ENCODE results near the gene ARHGAP29.

Gene ARHGAP29, protein sequence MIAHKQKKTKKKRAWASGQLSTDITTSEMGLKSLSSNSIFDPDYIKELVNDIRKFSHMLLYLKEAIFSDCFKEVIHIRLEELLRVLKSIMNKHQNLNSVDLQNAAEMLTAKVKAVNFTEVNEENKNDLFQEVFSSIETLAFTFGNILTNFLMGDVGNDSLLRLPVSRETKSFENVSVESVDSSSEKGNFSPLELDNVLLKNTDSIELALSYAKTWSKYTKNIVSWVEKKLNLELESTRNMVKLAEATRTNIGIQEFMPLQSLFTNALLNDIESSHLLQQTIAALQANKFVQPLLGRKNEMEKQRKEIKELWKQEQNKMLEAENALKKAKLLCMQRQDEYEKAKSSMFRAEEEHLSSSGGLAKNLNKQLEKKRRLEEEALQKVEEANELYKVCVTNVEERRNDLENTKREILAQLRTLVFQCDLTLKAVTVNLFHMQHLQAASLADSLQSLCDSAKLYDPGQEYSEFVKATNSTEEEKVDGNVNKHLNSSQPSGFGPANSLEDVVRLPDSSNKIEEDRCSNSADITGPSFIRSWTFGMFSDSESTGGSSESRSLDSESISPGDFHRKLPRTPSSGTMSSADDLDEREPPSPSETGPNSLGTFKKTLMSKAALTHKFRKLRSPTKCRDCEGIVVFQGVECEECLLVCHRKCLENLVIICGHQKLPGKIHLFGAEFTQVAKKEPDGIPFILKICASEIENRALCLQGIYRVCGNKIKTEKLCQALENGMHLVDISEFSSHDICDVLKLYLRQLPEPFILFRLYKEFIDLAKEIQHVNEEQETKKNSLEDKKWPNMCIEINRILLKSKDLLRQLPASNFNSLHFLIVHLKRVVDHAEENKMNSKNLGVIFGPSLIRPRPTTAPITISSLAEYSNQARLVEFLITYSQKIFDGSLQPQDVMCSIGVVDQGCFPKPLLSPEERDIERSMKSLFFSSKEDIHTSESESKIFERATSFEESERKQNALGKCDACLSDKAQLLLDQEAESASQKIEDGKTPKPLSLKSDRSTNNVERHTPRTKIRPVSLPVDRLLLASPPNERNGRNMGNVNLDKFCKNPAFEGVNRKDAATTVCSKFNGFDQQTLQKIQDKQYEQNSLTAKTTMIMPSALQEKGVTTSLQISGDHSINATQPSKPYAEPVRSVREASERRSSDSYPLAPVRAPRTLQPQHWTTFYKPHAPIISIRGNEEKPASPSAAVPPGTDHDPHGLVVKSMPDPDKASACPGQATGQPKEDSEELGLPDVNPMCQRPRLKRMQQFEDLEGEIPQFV

DNA sequence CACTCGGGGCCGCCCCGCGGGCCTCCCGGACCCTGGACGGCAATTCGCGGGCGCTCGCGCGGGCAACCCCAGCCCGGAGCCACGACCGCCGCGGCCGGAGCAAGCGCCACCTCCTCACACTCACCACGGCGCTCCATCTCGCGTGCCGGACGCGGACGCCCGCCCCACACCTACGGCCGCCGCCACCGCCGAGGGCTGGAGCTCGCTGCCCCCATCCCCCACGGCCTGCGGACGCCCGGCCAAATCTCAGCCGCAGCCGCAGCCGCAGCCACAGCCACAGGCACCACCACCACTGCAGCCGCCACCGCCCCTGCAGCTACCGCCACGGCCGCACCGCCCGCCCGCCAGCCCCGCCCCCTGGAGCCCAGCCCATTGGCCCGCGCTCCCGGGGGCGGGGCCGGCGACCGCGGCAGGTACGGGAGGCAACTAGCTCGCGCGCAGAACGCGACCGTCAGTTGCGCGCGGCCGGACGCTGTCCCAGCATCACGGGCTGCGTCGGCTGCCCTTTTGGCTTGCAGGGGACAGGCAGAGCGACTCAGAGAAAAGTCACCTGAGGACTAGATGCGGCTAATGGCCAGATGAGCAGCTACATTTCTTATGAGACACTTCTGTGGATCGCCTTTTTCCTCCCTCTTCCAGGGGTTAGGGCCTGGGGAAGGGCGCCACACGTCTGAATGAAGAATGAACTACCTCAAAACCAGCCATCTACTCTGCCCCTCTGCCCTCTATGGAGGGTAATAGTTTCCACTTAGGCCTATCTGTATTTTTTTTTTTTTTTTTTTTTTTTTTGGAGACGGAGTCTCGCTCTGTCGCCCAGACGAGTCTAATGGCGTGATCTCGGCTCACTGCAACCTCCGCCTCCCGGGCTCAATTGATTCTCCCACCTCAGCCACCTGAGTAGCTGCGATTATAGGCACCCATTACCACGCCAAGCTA lies at the start of gene ARHGAP29:
Gene ARHGAP29, minus strand, starts transcription at position 294 of the 936 bp plus-strand sequence. CDS start 5,973 bp downstream, outside the sequence.
- DNase-seq, result no peak

DNA sequence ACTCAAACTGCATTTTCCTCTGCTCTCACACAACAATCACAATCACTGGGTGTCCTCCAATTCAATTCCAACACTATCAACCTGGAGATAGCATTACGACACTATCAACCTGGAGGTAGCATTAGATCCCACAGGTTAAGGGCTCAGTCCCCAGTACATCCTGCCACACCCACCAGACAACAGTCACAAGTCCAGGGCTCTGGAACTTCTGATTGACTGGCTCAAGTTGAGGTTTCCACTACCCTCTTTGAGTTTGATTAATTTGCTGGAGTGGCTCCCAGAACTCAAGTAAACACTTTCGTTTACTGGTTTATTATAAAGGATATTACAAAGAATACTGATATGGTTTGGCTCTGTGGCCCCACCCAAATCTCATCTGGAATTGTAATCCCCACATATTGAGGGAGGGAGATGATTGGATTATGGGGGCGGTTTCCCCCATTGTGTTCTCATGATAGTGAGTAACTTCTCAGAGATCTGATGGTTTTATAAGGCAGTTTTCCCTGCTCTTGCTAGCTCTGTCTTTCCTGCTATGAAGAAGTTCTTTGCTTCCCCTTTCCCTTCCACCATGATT lies 49.6 kb upstream of the ARHGAP29 start:
- DNase-seq, result no peak

DNA sequence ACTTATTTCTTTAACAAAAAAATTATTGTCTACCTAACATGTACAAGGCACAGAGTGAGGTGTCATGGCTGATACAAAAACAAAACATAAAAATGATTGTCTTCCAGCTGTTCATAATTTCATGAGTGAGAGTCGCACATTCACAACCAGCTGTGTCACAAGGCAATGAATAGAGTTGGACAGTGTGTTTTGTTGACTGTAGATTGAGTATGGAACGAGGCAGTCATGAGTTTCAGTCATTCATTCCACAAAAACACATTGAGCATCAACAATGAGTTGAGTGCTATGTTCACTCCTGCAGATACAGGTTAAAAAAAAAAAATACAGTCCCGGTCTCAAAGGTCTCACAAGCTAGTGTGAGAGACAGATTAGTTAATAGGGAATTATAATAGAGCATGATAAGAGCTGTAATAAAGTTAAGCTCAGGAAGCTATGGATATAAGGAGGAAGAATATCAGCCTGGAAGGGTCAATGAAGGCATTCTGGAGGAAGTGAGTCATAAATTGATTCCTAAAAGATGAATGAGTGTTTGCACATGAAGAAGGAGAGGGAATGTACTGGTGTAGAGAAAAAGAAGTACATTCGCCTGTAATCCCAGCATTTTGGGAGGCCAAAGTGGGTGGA lies 47.8 kb upstream of the ARHGAP29 start:
- no peak for DNase-seq

DNA sequence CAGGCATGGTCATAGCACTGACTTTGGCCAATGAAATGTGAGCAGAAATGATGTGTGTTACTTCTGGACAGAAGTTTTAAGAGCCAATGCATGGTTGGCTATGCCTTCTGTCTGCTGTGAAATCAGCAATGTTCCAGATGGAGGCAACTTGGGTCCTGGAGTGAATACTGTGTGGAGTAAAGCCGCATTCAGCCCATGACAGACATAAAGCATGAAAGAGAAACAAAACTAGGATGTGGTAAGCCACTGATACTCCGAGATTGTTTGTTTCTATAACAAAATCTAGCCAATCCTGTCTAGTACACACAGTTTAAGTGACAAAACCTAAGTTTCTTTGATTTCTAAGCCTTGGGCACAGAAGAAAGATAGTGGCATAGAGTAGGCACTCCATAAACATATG lies 47.1 kb upstream of the ARHGAP29 start:
- DNase-seq, result no peak

DNA sequence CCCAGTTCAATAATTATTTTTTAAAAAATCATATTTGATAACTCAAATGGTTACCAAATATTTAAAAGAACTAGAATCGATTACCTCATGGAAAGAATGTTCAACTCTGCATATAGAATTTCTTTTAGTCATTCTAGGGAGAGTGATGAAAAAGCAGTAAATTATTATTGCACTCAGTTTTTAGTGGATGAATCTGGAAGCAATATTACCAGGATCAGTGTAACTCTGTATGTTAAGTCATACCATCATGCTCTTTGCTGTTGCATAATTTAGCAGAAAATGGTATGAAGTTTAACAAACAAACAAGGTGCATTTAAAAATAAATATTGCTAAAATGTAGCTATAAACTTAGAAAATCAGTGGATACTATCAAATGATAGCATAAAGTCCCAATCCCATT lies 46.1 kb upstream of the ARHGAP29 start:
- no peak for DNase-seq

DNA sequence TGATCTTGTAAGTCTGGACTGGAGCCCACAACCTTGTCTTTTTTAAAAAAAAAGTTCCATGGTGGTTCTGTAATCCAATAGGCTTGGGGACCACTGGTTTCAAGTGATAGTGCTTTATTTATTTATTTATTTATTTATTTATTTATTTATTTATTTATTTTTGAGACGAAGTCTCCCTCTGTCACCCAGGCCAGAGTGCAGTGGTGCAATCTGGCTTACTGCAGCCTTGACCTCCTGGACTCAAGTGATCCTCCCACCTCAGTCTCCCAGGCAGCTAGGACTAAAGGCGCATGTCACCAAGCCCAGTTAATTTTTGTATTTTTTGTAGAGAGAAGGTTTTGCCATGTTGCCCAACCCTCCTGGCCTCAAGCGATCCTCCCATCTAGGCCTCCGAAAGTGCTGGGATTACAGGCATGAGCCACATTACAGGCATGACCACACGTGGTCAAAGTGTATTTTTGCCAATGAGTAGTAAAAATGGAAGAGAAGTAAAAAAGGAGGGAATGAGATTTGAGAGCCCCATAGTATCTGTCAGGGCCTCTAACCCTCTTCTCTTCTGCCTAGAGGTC lies 44.8 kb upstream of the ARHGAP29 start:
- no peak for DNase-seq

DNA sequence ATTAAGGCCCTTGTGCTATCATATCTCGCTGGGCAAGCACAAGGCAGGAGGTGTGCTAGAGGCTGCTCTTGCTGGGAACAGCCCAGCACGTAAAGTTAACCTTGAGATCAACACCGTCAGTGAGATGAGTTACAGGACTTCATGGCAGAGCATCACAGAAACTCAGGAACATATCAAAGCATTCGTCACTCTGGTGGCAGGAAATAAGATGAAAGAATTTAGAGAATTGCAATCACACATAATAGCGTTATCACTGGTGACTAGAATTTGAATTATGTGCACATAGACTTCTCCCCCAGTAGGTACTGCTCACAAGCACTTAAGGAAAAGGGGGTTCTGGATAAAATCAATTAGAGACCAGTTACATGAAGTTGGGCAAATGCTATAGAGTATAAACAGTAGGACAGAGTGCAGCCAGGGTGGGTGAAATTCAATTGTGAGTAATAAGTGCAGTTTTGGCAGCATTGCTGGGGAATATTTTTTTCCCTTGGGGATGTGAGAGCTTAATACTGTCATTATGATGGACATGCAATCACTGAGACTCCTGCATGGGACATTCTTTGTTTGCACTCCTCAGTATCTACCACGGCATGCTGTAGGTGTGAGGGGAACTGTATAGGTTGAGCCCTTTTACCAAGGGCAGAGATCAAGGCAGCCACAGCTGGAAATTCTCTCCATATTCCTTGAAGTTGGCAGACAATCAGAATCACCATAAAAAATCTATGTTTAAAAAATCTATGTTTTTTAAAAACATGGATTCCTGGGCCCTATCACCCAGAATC lies 44.2 kb upstream of the ARHGAP29 start:
- DNase-seq, result no peak

DNA sequence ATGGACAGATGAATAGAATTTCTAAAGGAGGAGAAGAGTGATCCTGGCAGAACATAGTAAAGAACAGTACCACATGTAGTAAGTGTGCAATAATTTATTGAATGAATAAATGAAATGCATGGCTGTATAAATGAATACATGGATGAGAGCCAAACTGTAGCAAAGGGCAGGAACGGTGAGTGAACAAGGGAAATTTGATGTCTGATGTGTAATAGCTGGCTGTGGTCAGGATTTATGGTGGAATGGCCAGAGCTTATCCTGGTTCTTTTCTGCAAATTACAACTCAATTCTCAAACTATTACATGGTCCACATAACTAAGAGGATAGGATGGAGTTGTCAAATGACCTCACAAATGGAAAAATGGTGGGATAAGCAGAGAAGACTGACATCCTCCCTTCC lies 43.2 kb upstream of the ARHGAP29 start:
- DNase-seq, result no peak

DNA sequence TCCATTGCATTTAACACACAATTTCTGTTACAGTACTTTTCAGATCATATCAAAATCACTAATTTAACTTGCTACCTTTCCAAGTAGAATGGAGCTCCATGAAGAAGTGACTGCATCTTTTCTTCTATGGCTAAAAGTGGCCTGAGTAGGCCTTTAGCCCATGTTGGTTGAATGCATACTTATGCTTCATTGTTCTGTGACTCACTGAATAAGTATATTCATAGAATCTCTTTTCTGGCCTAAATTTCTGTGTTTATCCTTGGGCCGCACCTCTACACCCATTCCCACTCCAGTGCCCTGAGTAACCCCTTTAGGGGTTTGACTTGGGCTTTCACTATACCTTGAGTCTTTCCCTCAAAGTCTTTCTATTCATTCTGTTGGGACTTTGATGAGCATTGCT lies 42.1 kb upstream of the ARHGAP29 start:
- DNase-seq, result no peak

DNA sequence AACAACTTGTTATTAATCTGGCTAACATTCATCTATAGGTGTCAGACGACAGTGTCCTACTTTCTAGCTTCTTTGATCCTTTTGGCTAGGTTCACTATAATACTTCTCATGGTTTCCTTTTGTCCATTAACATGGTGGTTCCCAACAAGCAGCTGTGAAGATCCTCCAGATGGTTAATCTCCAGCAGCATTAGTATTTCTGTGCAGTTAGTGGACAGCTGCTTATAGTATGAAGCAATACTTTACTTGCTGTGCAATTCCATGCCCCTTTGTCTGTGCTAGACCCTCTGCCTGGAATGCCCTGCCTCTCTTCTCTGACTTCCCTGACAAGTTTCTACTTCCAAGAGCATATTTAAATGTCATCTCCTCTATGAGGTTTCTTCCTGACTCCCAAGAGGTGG lies 41.7 kb upstream of the ARHGAP29 start:
- no peak for DNase-seq

DNA sequence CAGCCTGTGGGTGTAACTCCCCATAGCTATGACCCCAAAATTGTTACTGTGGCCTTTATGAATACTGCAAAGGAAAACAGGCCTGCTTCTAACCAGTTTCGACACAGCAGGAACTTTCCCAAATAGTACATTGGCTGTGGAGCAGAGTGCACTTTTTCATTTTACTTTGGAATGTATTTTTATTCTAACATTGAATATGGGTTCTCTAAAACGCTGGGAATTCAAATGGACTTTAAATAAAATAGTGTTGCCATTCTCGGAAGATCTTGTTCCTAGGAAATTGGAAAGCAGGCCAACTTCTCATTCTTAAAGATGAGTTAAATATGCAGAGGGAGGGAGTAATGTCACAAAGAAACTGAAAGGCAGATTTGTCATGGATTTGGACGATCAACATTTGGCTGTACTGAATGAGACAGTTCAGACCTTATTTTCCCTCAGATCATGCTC lies 39.6 kb upstream of the ARHGAP29 start:
- DNase-seq, result no peak

DNA sequence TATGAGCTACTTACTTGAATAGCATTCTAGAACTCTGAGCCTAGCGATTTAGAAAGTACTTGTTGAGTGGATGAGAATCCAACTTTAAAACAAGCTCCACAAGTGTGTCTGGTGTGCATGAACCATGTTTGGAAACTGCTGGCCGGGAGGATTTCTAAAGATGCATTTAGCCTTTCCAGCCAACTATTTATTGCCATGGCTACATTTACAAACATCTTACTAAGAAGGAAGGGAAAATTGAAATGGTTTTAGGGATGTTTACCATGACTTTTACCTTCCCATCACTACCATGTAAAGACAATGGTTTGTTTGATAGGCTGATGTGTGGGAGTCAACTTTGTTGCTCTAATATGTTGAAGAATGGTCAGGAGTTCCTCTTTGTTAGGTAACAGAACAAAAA lies 37.7 kb upstream of the ARHGAP29 start:
- DNase-seq, result no peak

DNA sequence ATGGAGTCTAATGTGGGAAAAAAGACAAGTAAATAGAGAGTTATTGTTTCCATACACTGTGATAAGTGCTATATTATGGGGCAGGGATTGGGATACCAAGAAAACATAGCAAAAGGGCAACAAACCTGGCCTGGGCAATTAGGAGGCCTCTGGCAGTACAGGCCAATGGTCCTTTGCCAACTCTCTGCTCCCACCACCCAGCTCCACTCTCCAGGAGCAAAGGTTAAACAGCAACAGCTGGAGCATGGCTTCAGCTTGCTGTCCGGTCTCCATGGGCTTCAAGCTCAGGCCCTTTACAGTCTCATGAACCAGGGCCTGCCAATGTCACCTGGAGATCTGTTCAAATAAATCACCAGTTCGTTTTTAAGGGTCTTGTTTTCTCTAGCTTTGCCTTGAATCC lies 37.2 kb upstream of the ARHGAP29 start:
- DNase-seq, result no peak

DNA sequence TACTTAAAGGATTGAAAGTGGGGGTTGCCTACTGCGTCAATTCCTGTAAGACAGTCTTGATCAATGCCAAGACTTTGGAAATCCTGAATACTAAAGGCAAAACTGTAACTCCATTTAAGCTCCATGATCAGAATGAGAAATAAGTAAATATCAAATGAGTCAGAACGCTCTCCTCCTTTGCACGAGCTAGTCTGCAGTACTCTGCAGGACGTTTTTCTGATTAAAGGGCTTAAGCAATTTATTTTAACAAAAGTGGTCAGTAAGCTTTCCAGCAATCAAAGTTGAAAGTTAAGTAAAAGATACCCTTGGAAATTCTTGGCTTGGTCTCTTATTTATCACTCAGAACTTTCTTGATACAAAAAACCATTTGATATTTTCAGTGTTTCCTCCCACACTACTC lies 35.7 kb upstream of the ARHGAP29 start:
- DNase-seq, result no peak

DNA sequence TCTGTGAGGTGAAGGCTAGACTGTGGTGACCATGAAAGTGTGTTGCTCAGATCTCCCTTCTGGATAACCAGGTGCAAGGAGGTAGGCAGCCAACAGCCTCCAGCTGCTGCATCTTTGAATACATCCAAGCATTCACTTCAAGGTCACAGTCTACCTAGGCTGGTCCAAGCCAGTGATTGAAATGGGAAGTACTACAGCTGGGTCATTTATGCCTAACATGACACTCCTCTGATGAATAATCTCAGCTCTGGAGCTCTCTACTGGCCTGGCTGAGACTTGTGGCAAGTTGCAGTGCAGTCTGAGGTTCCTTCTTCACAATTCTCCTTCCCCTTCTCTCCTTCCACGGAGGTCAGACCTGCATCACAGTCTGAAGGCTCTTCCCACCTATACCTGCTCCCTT lies 35.0 kb upstream of the ARHGAP29 start:
- DNase-seq, result no peak

DNA sequence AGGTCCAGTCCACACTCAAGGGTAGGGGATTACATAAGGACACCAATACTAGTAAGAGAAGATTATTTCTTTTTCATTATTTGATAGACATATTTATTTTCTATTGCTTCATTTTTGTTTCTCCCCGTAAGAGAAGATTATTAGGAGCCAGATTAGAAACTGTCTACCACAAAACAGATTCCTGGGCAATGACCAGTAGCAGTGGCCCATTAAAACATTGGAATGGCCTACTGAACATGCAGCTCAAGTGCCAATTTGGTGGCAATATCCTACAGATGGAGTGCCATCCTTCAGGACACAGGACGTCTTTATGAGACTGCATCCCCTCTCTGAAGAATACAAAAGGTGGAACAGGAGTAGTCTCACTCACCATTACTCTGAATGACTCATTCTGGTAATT lies 34.0 kb upstream of the ARHGAP29 start:
- DNase-seq, result no peak

DNA sequence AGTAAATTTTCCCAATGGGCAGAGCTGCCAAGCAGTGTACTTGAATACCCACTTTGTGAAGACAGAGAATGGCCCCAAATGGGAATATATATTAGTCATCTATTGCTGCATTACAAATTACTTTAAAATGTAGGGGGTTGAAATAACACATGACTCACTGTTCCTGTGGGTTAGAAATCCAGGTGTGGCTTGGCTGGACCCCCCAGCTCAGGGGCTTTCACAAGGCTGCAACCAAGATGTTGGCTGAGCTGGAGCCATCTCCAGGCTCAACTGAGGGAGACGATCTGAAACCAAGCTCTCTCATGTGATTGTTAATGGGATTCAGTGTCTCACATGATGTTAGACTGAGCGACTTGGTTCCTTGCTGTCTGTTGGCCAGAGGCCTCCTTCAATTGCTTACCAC lies 33.4 kb upstream of the ARHGAP29 start:
- DNase-seq, result no peak

DNA sequence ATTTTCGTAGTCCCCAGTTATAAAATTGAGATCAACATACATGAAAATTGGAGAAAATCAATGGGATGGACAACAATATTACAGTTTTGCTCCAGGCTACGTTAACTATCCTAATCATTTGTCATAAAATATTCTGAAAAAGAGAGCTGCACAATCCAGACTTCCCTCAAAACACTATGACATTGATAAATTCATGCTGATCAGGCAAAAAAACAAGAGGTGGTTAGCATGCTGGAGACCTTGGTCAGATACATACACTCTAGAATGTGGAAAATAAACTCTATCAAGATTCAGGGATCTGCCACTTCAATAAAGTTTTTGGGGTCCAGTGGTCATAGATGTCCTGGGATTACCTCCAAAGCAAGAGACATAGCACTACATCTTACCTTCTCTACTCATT lies 32.5 kb upstream of the ARHGAP29 start:
- no peak for DNase-seq

DNA sequence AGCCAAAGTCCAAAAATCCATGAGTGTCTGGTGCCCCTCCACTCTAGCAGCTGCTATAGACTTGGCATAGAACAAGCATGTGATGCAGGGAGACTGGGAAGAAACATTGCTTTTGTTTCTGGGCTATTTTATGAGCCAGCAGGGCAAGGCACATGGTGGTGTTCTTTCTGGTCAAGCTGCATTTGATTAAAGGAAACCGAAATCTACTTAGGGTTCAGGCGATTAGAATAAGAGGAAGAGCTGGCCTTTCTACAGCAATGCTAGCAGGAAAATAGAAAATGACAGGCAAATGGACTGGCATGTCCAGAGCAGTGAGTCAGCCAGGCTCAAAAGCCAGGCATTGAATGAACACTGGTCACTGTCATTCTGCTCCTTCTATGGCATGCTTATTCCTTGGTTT lies 28.5 kb upstream of the ARHGAP29 start:
- DNase-seq, result no peak

DNA sequence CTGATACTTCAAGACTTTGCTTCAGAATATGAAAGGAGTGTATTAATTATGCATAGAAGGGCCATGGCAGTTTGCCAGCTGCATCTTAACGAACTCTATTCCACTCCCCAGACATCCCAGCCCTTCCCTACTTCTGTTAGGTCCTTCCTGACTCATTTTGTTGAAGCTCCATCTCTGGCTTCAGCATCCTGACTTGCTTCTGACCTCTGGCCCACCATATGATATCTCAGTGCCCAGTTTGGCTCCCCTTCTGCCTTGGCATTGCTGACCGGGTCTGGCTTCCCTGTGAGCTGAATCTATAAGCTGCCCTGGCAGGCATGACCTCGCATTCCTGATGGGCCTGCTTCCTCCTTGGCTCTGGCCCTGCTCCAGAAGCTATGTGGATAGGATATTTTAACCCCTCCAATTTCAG lies 27.6 kb upstream of the ARHGAP29 start:
- no peak for DNase-seq
